Ascending aorta (tissue), 2 donors: ENCODE measurements around the gene PROK1. TPM values are rescaled to one million over a fixed set of nuclear protein-coding genes. Genes with fewer than 3 reads are reported as not detected.

Experiments
- DNase-seq, 2 donors: peaks; one replicate each; pipeline ENCODE4 v3.0.0-alpha.2; 2019; ENCODE audit warnings: low spot score in 2 of 2
- H3K27ac ChIP-seq, 2 donors: fragments of 200-600 bp; sonication (generic); one replicate each; pipeline ENCODE4 v1.5.1; 2016 to 2017; ENCODE audit warnings: mild to moderate bottlenecking in 1 of 2
- H3K27me3 ChIP-seq: fragments of 200-600 bp; sonication (generic); one replicate; pipeline ENCODE4 v1.5.1; 2017
- H3K36me3 ChIP-seq, 2 donors: fragments of 200-600 bp; sonication (generic); one replicate each; pipeline ENCODE4 v1.5.1; 2016
- H3K4me1 ChIP-seq, 2 donors: fragments of 200-600 bp; sonication (generic); one replicate each; pipeline ENCODE4 v1.5.1; 2016 to 2017; ENCODE audit warnings: mild to moderate bottlenecking in 1 of 2
- H3K4me3 ChIP-seq, 2 donors: fragments of 200-600 bp; sonication (generic); one replicate each; pipeline ENCODE4 v1.5.1; 2016 to 2017; ENCODE audit warnings: mild to moderate bottlenecking in 1 of 2
- H3K9me3 ChIP-seq, 2 donors: fragments of 200-600 bp; sonication (generic); one replicate each; pipeline ENCODE4 v1.5.1; 2016
- CTCF ChIP-seq, 3 experiments: fragments of 200-600 bp in 2 of 3; fragments of 450-650 bp in 1 of 3; sonication (generic) in 2 of 3; IDR thresholded peaks; one replicate each; pipeline ENCODE4 v1.5.1; 2016 to 2019; ENCODE audit warnings: antibody characterized with exemption in 3 of 3, mild to moderate bottlenecking in 1 of 3, moderate library complexity in 1 of 3
- intact Hi-C: fragments of 100-400 bp; cut with DNase I; formaldehyde crosslinking; loops from one replicate; pipeline ENCODE4 v1.15.1; 2023
- total RNA-seq: library from RNA; depleted of rRNA; stranded (reverse); fragments of >200 nt; gene quantifications from one replicate; pipeline ENCODE4 v1.1.0, GENCODE V29; 2016

Gene PROK1
- total RNA-seq, 1 donor from 2014 or later: not detected

DNA sequence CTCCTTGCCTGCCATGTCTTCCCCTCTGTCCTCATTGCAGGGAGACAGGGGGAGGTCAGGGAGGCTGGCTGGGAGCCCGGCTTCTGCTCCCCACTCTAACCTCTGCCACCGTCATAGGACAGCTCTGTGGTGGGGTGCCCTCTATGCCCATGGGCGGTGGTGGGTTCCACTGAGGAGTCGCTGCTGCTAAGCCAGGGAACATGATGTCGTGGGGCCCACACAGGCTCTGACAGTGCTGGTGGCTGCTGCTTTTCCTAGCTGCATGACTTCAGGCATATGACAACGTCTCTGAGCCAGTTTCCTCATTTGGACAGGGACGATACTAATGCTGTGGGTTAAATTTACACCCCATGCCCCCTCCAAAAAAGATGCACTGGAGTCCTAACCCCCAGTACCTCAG, 53.3 kb downstream of the PROK1 start:
- no peaks in the 10 kb centered on the region for H3K36me3 ChIP-seq
- TF ChIP-seq CTCF (IDR thresholded peaks at IDR 0.05): no peak
- H3K27ac ChIP-seq: no peak overlapping the region
- no peaks in the 10 kb centered on the region for H3K27me3 ChIP-seq
- no peaks in the 10 kb centered on the region for H3K4me1 ChIP-seq
- no peaks in the 10 kb centered on the region for H3K9me3 ChIP-seq
- DNase-seq: no peak
- H3K4me3 ChIP-seq: no peak overlapping the region
- intact Hi-C loops: no loop called here

GRCh38 chr1:110505596-110505995, 54.6 kb downstream of the PROK1 start:
- Histone ChIP-seq H3K4me1 (no peaks in the 10 kb centered on the region), H3K9me3 (no peaks in the 10 kb centered on the region), H3K27ac (no peak overlapping the region), H3K4me3 (no peak overlapping the region), H3K27me3 (no peaks in the 10 kb centered on the region), H3K36me3 (no peaks in the 10 kb centered on the region)
- no peak for DNase-seq
- TF ChIP-seq CTCF (IDR thresholded peaks at IDR 0.05): no peak
- intact Hi-C loops: no loop called here

- H3K9me3 ChIP-seq: no peaks in the 10 kb centered on the region
- no peaks in the 10 kb centered on the region for H3K27me3 ChIP-seq
- no peaks in the 10 kb centered on the region for H3K36me3 ChIP-seq
- no peak overlapping the region for H3K4me3 ChIP-seq
- DNase-seq: no peak
- H3K27ac ChIP-seq: no peak overlapping the region
- H3K4me1 ChIP-seq: no peaks in the 10 kb centered on the region
- TF ChIP-seq CTCF (IDR thresholded peaks at IDR 0.05): no peak
- intact Hi-C loops: no loop called here
Measured at GRCh38 chr1:110506541-110506940, 55.6 kb downstream of the PROK1 start.

Other genes with a start within 250 kb of the PROK1 start
- 8.4 TPM for gene KCNC4, start 240.8 kb upstream of the PROK1 start, total RNA-seq
- 13.6 TPM for gene RBM15, start 111.8 kb upstream of the PROK1 start, total RNA-seq
- gene SLC16A4, start 60.1 kb upstream of the PROK1 start, total RNA-seq: 5.6 TPM
- 21.7 TPM for gene LAMTOR5, start 43.5 kb upstream of the PROK1 start, total RNA-seq
- not detected for gene KCNA10, start 68.0 kb downstream of the PROK1 start, total RNA-seq
- 9.4 TPM for gene KCNA2, start 155.2 kb downstream of the PROK1 start, total RNA-seq
- gene KCNA3, start 223.8 kb downstream of the PROK1 start, total RNA-seq: not detected